HL-60 (cell line): ENCODE measurements around the gene INPP4B.

Source experiments
- GABPA ChIP-seq: IDR thresholded peaks from 2 replicates; pipeline ENCODE4 v1.6.1; 2012; ENCODE audit warnings: low read depth
- POLR2AphosphoS5 ChIP-seq: IDR thresholded peaks from 2 replicates; pipeline ENCODE4 v1.6.1; 2012; ENCODE audit warnings: low read depth
- SPI1 ChIP-seq: IDR thresholded peaks from 2 replicates; pipeline ENCODE4 v1.6.1; 2012; ENCODE audit warnings: low read depth, mild to moderate bottlenecking, borderline replicate concordance
- TF ChIP-seq, protein P1 (sequence below): IDR thresholded peaks from 2 replicates; pipeline ENCODE4 v1.6.1; 2012; ENCODE audit warnings: low read depth; ENCODE audit not compliant: insufficient replicate concordance
- TF ChIP-seq, protein P2 (sequence below): IDR thresholded peaks from one replicate; pipeline ENCODE4 v1.5.1; 2011; ENCODE audit warnings: low read length, control low read depth, inconsistent platforms; ENCODE audit not compliant: insufficient read depth

DNA sequence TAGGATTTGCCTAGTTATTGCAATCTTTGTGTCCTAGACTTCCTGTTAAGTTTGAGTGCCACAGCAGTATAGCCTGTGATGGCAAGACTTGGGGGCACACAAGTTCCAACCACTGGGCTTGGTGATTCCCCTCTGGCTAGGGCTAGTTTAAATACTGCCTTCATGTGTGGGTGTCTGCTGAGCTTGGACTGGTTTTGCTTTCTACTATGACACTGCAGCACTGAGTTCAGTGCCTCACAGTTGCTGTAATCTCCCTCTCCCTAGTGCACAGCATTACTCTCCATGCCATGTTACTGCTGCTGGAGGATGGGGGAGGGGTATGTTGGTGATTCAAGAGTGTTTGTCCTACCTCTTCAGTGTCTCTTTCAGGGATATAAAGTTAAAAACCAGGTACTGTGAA, 830.1 kb downstream of the INPP4B start:
- TF ChIP-seq, protein P1, sequence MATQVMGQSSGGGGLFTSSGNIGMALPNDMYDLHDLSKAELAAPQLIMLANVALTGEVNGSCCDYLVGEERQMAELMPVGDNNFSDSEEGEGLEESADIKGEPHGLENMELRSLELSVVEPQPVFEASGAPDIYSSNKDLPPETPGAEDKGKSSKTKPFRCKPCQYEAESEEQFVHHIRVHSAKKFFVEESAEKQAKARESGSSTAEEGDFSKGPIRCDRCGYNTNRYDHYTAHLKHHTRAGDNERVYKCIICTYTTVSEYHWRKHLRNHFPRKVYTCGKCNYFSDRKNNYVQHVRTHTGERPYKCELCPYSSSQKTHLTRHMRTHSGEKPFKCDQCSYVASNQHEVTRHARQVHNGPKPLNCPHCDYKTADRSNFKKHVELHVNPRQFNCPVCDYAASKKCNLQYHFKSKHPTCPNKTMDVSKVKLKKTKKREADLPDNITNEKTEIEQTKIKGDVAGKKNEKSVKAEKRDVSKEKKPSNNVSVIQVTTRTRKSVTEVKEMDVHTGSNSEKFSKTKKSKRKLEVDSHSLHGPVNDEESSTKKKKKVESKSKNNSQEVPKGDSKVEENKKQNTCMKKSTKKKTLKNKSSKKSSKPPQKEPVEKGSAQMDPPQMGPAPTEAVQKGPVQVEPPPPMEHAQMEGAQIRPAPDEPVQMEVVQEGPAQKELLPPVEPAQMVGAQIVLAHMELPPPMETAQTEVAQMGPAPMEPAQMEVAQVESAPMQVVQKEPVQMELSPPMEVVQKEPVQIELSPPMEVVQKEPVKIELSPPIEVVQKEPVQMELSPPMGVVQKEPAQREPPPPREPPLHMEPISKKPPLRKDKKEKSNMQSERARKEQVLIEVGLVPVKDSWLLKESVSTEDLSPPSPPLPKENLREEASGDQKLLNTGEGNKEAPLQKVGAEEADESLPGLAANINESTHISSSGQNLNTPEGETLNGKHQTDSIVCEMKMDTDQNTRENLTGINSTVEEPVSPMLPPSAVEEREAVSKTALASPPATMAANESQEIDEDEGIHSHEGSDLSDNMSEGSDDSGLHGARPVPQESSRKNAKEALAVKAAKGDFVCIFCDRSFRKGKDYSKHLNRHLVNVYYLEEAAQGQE = no peak
- TF ChIP-seq, protein P2, sequence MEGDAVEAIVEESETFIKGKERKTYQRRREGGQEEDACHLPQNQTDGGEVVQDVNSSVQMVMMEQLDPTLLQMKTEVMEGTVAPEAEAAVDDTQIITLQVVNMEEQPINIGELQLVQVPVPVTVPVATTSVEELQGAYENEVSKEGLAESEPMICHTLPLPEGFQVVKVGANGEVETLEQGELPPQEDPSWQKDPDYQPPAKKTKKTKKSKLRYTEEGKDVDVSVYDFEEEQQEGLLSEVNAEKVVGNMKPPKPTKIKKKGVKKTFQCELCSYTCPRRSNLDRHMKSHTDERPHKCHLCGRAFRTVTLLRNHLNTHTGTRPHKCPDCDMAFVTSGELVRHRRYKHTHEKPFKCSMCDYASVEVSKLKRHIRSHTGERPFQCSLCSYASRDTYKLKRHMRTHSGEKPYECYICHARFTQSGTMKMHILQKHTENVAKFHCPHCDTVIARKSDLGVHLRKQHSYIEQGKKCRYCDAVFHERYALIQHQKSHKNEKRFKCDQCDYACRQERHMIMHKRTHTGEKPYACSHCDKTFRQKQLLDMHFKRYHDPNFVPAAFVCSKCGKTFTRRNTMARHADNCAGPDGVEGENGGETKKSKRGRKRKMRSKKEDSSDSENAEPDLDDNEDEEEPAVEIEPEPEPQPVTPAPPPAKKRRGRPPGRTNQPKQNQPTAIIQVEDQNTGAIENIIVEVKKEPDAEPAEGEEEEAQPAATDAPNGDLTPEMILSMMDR = no peak
- TF ChIP-seq POLR2AphosphoS5 = no peak
- TF ChIP-seq GABPA = no peak
- TF ChIP-seq SPI1 = no peak
